Glomerular visceral epithelial cell (primary cell): ENCODE results near the gene C7orf25.
A peak's percentile ranks its signal among the peaks of the same experiment; 100 is the strongest.
"Not testable (repeated sequence)": the region's sequence is repeated elsewhere in the genome, so short reads cannot be mapped to it uniquely, and the experiment has no call there.

Source experiments
- DNase-seq: peaks from one replicate; pipeline ENCODE4 v3.0.0-alpha.2; 2016; ENCODE audit errors: extremely low spot score

C7orf25 gene

DNA sequence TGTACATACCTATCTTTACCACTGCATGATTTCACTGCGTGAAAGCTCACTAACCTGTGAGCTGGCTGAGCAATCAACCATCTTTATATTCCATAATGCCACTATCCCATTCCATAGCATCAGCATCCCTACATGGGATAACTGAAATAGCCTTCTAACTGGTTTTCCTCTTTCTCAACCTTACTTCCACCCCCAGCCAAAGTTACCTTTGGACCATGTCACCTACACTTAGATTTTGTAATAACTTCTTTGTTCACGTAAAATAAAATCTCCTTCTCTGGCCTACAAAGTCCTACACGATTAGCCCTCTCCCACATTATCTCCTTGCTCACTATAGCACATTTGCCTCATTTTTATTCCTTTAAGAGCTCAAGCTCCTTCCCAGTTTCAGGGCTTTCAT, 17.6 kb upstream of the C7orf25 start:
- DNase-seq, result no peak

DNA sequence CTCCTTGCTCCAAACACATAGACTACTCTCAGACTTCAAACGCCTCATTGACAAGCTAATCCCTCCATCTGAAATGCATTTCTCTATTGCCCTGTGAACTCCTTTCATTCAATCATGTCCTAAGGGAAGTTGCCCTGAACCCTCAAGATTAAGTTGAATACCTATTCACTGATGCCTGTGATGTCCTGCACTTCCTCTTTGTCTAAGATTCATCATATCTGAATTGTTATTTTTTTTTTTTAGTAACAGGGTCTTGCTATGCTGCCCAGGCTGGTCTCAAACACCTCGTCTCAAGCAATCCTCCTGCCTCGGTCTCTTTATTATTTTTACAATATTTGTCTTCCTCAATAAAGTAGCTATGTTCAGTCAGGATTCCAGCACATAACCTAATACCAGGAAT, 16.9 kb upstream of the C7orf25 start:
- DNase-seq, result no peak

DNA sequence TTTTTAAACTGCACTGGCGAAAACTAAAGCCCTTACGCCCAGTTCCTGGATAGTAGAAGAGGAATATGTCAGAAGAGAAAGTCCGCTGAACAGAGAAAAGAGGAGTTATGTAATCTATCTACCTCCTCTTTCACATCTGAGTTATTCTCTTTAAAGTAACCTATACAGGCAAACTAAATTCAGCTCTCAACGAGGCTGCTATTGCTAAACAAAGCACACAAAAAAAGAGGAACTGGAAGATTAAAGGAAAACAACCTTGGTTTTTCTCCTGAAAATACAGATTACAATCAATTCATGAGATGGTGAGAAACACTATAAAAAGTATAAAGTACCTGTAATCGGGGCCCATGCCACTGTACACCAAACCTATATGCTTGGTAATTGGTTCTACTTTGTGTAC, 14.3 kb upstream of the C7orf25 start:
- DNase-seq, result no peak

- no peak for DNase-seq
These were observed 13.8 kb upstream of the C7orf25 start for GRCh38 chr7:42925630-42926029.

DNA sequence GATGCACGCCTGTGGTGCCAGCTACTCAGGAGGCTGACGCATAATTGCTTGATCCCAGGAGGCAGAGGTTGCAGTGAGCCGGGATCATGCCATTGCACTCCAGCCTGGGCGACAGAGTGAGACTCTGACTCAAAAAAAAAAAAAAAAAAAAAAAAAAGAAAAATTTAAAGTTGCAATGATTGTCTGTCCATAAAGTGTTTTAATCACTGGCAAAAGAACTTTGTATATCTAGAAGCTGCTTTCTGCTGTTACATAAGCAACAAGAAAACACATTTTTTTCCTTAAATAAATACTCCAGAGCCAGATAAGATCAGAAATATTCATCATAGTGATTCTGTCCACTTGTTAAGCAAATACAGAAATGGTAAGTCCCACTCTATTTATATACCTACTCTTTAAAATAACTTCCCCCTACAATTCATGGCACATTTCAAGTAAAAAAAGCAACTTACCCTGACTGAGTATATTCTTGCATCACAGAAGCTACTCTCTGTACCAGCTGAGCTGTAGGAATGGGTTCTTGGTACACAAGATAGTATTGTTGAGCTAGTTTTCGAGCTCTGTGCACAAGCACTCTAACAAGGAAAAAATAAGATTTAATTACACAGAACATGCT, 12.5 kb upstream of the C7orf25 start:
- DNase-seq, result no peak

DNA sequence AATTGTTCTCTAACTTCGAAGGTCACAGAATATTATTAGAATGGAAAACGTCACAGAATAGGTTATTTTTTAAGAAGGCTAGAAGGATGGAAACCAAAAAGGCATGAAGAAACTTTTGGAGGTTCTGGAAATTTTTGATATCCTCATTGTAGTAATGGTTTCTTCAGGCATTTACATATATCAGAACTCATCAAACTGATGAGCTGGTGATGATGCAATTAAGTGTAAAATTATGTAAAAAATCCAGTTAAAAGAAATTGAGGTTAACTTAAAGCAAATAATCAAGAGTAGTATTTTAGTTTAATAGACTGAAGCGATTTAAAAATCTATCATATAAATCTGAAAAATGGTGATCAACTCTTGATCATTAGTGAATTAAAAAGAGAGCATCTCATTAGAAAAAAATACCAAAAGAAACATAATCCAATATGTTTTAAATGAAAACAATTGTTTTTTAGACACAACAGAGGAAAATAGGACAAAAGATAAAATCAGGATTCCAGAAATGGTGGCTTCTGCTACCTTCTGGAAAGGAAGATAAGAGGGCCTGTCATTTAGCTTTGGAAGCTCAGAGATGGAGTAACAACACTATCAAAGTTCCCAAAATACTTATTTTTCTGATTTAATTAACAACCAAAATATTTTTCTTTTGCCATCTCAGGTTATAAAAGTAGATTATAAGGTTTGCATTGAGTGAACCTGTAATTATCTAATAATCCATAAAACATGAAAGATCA, 10.3 kb upstream of the C7orf25 start:
- DNase-seq, result no peak

GRCh38 chr7:42915356-42915755, 3.5 kb upstream of the C7orf25 start:
- DNase-seq, result no peak

DNA sequence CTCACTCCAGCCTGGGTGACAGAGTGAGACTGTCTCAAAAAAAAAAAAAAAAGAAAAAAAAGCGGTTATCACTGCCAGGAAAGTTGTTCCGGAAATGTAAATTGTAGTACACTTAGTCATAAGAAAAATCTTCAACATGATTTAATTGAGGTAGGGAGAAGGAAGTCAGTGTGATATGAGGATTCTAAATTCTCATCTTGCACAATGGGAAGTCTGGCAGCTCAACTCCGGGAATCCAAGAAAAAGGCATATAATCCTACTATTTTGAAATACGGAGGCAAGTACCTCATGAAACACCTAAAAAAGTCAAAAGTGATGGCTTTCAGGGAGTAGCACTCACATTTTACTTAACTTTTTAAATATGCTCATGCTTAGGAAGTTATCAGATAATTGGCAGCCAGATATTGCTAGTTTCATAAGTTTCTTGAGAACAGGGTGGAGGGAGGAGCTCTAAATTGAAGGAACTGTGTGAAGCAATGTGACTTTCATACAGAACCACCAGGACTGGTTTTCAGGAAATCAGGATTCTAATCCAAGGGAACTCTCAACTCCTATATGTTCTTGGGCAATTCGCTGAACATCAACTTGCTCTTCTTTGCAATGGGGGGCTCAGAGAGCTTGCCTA, 2.7 kb upstream of the C7orf25 start:
- no peak for DNase-seq

GRCh38 chr7:42914009-42914408, 2.1 kb upstream of the C7orf25 start:
- DNase-seq, result no peak

DNA sequence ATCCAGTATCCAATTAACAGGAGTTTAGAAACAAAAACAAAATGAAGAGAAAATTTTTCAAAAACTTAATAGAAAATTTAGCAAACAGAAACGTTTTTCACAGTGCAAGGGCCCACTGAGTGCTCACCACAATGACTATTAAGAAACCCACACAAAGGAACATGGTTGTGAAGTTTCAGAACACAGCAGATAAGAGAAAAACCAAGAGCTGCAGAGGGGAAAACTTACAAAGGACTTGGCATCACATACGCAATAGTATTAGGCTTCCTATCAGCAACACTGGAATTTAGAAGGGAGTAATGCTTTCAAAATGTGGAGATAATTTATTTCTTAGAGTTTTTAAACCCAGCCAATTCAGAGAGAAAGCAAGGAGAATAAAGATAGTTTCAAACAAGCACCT, 1.7 kb upstream of the C7orf25 start:
- DNase-seq, result no peak

- DNase-seq, result no peak
These were observed 1.6 kb downstream of the C7orf25 start for GRCh38 chr7:42910306-42910705.

DNA sequence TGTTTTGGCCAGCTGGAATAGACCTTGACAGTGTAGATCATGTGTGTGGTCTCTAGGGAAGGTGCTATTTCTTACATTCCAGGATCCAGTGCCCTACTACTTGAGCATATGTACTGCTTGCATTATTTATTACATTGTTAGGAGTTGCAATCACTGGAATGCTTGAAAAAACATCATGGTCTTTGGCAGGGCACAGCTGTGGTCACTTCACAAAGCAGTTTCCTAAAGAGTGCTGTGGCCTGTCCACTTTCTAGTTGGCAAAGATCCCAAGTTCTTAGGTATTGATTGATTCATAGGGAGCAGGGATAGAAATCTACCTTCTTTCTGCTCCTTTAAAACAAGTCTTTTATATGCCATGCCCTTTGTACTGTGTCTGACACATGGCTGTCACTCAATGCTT, 4.6 kb downstream of the C7orf25 start:
- DNase-seq, result peak; percentile 22

DNA sequence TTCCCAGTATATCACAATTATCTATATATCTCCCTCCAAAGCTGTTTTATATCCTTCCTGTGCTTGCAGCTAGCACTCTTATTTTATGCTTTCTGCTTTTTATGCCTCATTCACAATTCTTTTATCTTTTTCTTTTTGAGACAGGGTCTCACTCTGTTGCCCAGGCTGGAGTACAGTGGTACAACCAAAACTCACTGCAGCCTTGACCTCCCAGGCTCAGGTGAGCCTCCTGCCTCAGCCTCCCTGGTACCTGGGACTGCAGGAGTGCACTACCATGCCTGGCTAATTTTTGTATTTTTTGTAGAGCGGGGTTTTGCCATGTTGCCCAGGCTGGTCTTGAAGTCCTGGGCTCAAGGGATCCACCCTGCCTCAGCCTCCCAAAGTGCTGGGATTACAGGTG, 5.7 kb downstream of the C7orf25 start:
- no peak for DNase-seq

- DNase-seq, result no peak
These were observed 9.5 kb downstream of the C7orf25 start for GRCh38 chr7:42902331-42902730.

DNA sequence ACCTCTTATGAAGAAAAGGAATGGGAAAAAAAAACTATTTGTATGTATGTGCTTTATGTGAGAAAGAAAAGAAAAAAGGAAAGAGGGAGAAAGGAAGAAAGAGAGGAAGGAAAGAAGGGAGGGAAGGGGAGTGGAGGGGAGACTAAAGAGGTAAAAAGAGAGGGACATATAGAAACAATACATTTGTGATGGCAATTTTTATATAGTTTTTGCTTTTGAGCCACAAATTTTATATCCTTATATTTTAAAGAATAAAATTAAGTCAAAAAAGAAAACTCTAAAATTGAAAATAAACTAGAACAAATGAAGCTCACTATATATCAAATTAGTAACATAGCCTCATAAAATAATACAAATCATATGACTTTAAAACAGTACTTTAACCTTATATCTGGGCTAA, 11.0 kb downstream of the C7orf25 start:
- no peak for DNase-seq

DNA sequence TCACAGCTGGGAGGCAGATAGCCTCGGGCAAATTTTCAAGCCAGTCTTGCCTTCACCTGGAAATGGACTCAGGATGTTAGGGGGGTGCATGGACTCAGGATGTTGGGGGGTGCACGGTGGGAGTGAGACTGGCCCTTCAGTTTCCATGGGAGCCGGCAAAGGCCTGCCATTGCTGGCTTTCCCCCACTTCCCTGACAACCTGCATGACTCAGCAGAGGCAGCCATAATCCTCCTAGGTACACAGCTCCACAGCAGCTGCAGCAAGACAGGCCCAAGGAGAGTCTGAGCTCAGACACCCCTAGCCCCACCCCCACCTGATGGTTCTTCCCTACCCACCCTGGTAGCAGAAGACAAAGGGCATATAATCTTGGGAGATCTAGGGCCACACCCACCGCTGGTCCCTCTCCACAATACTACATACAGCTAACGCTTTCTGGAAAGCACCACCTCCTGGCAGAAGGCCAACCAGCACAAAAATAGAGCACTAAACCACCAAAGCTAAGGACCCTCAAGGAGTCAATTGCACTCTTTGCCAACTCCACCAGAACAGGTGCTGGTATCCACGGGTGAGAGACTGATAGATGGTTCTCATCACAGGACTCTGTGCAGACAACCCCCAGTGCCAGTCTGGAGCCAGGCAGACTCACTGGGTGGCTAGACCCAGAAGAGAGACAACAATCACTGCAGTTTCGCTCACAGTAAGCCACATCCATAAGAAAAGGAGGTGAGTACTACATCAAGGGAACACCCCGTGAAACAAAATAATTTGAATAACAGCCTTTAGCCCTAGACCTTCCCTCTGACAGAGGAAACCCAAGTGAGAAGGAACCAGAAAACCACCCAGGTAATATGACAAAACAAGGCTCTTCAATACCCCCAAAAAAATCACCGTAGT, 18.3 kb downstream of the C7orf25 start:
- no peak for DNase-seq

- no peak for DNase-seq
These were observed 24.9 kb downstream of the C7orf25 start for GRCh38 chr7:42886893-42887505.

GRCh38 chr7:42886129-42886528, 25.7 kb downstream of the C7orf25 start:
- no peak for DNase-seq

- not testable (repeated sequence) for DNase-seq
These were observed 26.7 kb downstream of the C7orf25 start for GRCh38 chr7:42885183-42885582.

DNA sequence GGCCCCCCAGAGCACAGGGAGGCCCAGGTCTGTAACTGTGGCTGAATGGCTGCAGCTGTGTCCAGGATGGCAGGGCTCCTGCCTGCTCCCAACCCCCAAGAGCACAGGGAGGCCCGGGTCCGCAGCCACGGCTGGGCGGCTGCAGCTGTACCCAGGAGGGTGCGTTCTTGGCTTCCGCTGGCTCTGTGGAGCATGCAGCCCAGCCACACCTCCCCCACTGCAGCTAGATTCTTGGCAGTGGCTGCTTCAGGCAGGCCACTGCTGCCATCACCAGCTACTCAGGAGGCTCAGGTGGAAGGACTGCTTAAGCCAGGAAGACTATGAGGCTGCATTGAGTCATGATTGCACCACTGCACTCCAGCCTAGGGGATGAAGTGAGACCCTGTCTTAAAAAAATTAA, 27.9 kb downstream of the C7orf25 start:
- DNase-seq, result peak; percentile 85

DNA sequence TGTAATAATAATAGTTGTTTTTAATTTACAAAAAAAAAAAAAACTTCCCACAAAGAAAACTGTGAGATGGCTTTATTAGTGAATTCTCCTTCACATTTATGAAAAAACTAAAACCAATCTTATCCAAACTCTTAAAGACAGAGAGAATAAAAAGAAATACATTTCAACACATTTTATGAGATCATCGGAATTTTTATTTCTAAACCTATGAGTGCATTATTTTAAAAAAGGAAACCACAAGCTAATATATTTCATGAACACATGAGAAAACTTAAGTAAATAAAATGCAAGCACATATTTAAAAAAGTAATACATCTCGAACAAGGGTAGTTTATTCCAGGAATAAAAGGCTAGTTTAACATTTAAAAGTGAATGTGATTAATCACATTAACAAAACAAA, 31.5 kb downstream of the C7orf25 start:
- DNase-seq, result no peak

GRCh38 chr7:42878303-42878702, 33.6 kb downstream of the C7orf25 start:
- no peak for DNase-seq
